Glutamatergic neuron (in vitro differentiated cells): ENCODE data around the gene RAB43. TPM values are rescaled to one million over a fixed set of nuclear protein-coding genes. Genes with fewer than 3 reads are reported as not detected.

Experiments used
- DNase-seq: peaks from one replicate; pipeline ENCODE4 v3.0.0; 2022
- H3K27ac Mint-ChIP-seq: one replicate; pipeline ENCODE4 v1.8.0; 2020; ENCODE audit warnings: mild to moderate bottlenecking, mixed read lengths, inconsistent platforms; ENCODE audit not compliant: unreplicated experiment
- H3K27me3 Mint-ChIP-seq: one replicate; pipeline ENCODE4 v1.8.0; 2020; ENCODE audit warnings: mild to moderate bottlenecking, moderate library complexity, mixed read lengths, inconsistent platforms; ENCODE audit not compliant: unreplicated experiment
- H3K36me3 Mint-ChIP-seq: one replicate; pipeline ENCODE4 v1.8.0; 2020; ENCODE audit warnings: mild to moderate bottlenecking, mixed read lengths, inconsistent platforms; ENCODE audit not compliant: unreplicated experiment
- H3K4me1 Mint-ChIP-seq: one replicate; pipeline ENCODE4 v1.8.0; 2020; ENCODE audit warnings: mild to moderate bottlenecking, low read depth, mixed read lengths, inconsistent platforms; ENCODE audit not compliant: unreplicated experiment
- H3K4me3 Mint-ChIP-seq: one replicate; pipeline ENCODE4 v1.8.0; 2020; ENCODE audit warnings: mild to moderate bottlenecking, mixed read lengths, inconsistent platforms; ENCODE audit not compliant: unreplicated experiment
- H3K9me3 Mint-ChIP-seq: one replicate; pipeline ENCODE4 v1.8.0; 2020; ENCODE audit warnings: mild to moderate bottlenecking, moderate library complexity, mixed read lengths, inconsistent platforms; ENCODE audit not compliant: unreplicated experiment
- CTCF ChIP-seq: fragments of 200-600 bp; sonication (generic); IDR thresholded peaks from one replicate; pipeline ENCODE4 v1.5.0; 2021; ENCODE audit not compliant: partially characterized antibody, unreplicated experiment
- total RNA-seq: library from RNA; stranded (reverse); fragmentation: NEBNext Ultra II Directional; extraction: Animal tissue kit (Norgen Biotek cat#: 25700); gene quantifications from one replicate; pipeline ENCODE4 v1.2.1, GENCODE V29; 2021; ENCODE audit not compliant: unreplicated experiment

RAB43 gene
- total RNA-seq, 1 donor from 2014 or later, result 2.3 TPM

DNA sequence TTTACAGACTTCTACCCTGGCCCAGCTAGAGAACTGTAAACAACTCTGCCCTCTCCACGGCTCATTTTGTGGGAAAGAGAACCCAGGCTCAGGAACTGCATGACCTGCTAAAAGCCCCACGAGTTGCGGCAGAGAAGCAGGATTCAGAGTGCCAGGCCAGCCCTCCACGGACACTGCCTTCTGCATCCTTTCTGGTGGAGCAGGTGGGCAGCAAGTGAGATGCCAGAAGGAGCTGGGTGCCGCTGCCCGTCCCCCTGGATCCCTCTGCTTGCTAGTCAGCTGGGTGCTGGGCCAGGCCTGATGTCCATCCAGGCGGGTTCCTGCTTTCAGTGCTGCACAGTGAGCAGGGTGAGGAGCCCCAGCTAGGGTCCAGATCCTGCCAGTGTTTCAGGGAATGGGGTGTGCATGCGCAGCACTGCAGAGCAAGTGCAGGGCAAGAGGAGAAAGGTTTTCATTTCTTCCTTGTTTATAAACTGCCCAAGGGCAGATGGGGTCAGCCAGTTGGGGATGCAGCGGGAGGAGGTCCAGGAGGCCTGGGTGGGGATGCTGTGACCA lies 5.2 kb upstream of the RAB43 start:
- no peak for TF ChIP-seq CTCF
- Mint-ChIP-seq H3K4me3 (no peak overlapping the region), H3K27me3 (peaks cover 7% of the 10 kb centered on the region), H3K27ac (no peak overlapping the region), H3K36me3 (no peaks in the 10 kb centered on the region), H3K4me1 (peaks cover 3% of the 10 kb centered on the region), H3K9me3 (no peaks in the 10 kb centered on the region)
- DNase-seq, result no peak

- DNase-seq, result no peak
- no peak overlapping the region for H3K4me3 Mint-ChIP-seq
- no peak for TF ChIP-seq CTCF
- H3K27ac Mint-ChIP-seq, result no peak overlapping the region
- no peaks in the 10 kb centered on the region for H3K36me3 Mint-ChIP-seq
- peaks cover 4% of the 10 kb centered on the region for H3K4me1 Mint-ChIP-seq
- peaks cover 3% of the 10 kb centered on the region for H3K9me3 Mint-ChIP-seq
- H3K27me3 Mint-ChIP-seq, result peaks cover 7% of the 10 kb centered on the region
Measured at GRCh38 chr3:129123314-129124060, 1.9 kb upstream of the RAB43 start.

DNA sequence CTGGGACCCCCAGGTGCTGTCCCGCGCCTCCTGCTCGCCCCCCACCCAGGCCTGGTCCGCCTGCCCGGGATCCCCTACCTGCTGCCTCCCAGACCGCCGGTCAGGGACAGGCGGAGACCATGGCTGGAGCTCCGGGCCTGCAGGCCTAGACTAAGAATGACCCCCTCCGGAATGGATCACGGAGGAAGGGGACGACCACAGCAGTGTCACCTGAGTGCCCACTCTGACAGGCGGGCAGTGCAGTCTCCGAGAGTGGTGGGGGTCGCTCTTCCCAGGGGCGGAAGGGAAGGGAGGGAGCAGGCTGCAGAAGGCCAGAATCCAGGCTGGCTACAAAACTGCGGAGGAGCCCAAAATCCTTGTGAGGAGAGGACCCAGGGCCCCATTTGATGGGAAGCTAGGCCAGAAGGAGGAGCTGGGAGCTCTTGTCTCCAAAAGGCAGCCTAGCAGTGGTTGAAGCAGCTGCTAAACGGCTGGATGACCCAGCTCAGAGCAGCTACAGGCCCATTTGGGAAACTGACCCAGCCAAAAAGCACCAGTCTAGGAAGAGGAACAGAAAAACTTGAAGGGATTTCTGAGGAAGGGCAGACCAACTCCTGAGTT lies 908 bp upstream of the RAB43 start:
- peaks cover 3% of the 10 kb centered on the region for H3K9me3 Mint-ChIP-seq
- H3K36me3 Mint-ChIP-seq, result no peaks in the 10 kb centered on the region
- H3K4me3 Mint-ChIP-seq, result peak overlapping the region; percentile 65
- H3K27me3 Mint-ChIP-seq, result peaks cover 7% of the 10 kb centered on the region
- no peak for DNase-seq
- no peak for TF ChIP-seq CTCF
- peaks cover 4% of the 10 kb centered on the region for H3K4me1 Mint-ChIP-seq
- no peak overlapping the region for H3K27ac Mint-ChIP-seq

- peaks cover 3% of the 10 kb centered on the region for H3K9me3 Mint-ChIP-seq
- peak overlapping the region; percentile 44 for H3K27ac Mint-ChIP-seq
- TF ChIP-seq CTCF, result no peak
- no peak for DNase-seq
- H3K27me3 Mint-ChIP-seq, result peaks cover 3% of the 10 kb centered on the region
- H3K4me3 Mint-ChIP-seq, result peak overlapping the region; percentile 84
- no peaks in the 10 kb centered on the region for H3K36me3 Mint-ChIP-seq
- H3K4me1 Mint-ChIP-seq, result peaks cover 1% of the 10 kb centered on the region
Measured at GRCh38 chr3:129121016-129121791, 400 bp downstream of the RAB43 start.
